Neural progenitor cell (in vitro differentiated cells): ENCODE data around the gene VCL.

ENCODE experiments used
- EZH2 ChIP-seq: fragments of 200-600 bp; sonication (generic); IDR thresholded peaks from 2 replicates; pipeline ENCODE4 v1.6.1; 2017; ENCODE audit warnings: antibody characterized with exemption, mild to moderate bottlenecking, moderate library complexity
- EZH2phosphoT487 ChIP-seq: fragments of 200-600 bp; sonication (generic); IDR thresholded peaks from 2 replicates; pipeline ENCODE4 v1.6.1; 2017; ENCODE audit warnings: antibody characterized with exemption
- TF ChIP-seq, protein P1 (sequence below): fragments of 200-600 bp; sonication (generic); IDR thresholded peaks from 2 replicates; pipeline ENCODE4 v1.5.1; 2017; ENCODE audit warnings: antibody characterized with exemption, mild to moderate bottlenecking

GRCh38 chr10:74099836-74100235 is 101.9 kb downstream of the VCL start:
- TF ChIP-seq, protein P1, sequence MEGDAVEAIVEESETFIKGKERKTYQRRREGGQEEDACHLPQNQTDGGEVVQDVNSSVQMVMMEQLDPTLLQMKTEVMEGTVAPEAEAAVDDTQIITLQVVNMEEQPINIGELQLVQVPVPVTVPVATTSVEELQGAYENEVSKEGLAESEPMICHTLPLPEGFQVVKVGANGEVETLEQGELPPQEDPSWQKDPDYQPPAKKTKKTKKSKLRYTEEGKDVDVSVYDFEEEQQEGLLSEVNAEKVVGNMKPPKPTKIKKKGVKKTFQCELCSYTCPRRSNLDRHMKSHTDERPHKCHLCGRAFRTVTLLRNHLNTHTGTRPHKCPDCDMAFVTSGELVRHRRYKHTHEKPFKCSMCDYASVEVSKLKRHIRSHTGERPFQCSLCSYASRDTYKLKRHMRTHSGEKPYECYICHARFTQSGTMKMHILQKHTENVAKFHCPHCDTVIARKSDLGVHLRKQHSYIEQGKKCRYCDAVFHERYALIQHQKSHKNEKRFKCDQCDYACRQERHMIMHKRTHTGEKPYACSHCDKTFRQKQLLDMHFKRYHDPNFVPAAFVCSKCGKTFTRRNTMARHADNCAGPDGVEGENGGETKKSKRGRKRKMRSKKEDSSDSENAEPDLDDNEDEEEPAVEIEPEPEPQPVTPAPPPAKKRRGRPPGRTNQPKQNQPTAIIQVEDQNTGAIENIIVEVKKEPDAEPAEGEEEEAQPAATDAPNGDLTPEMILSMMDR = no peak
- TF ChIP-seq EZH2 = no peak
- TF ChIP-seq EZH2phosphoT487 = no peak
